PC-3 (cell line): ENCODE data around the gene NBPF9.
"Not testable (repeated sequence)": the region's sequence is repeated elsewhere in the genome, so short reads cannot be mapped to it uniquely, and the experiment has no call there.

Experiments used
- CTCF ChIP-seq: fragments of 300-600 bp; sonication (generic); conservative IDR thresholded peaks from 2 replicates; pipeline ENCODE4 v1.5.1; 2017; ENCODE audit warnings: antibody characterized with exemption, low read depth, mild to moderate bottlenecking, low read length
- EZH2 ChIP-seq: fragments of 300-600 bp; sonication (generic); IDR thresholded peaks from one replicate; pipeline ENCODE4 v1.6.1; 2017; ENCODE audit warnings: antibody characterized with exemption, mild to moderate bottlenecking, low read length; ENCODE audit not compliant: unreplicated experiment

- not testable (repeated sequence) for TF ChIP-seq CTCF, EZH2
Measured at GRCh38 chr1:149137585-149137984, 34.2 kb upstream of the NBPF9 start.
